H9 (cell line): ENCODE data around the gene UBASH3A. TPM values are rescaled to one million over a fixed set of nuclear protein-coding genes. Genes with fewer than 3 reads are reported as not detected.

Experiments used
- DNase-seq: peaks from one replicate; pipeline ENCODE4 v3.0.0-alpha.2; 2017
- H2AFZ ChIP-seq: one replicate; pipeline ENCODE4 v1.6.1; 2013; ENCODE audit warnings: mild to moderate bottlenecking, low read length, control low read depth, moderate library complexity
- H2AK5ac ChIP-seq: 2 replicates; pipeline ENCODE4 v1.6.1; 2013; ENCODE audit warnings: low read length, control low read depth, mixed read lengths; ENCODE audit not compliant: insufficient read length
- H2BK120ac ChIP-seq: one replicate; pipeline ENCODE4 v1.6.1; 2013; ENCODE audit warnings: low read depth, mild to moderate bottlenecking, low read length, control low read depth, inconsistent platforms; ENCODE audit not compliant: poor library complexity, severe bottlenecking
- H2BK12ac ChIP-seq: 2 replicates; pipeline ENCODE4 v1.6.1; 2013; ENCODE audit warnings: low read length, control low read depth, mixed read lengths, low read depth; ENCODE audit not compliant: insufficient read length
- H2BK15ac ChIP-seq: 2 replicates; pipeline ENCODE4 v1.6.1; 2013; ENCODE audit warnings: low read depth, low read length, control low read depth
- H2BK20ac ChIP-seq: one replicate; pipeline ENCODE4 v1.6.1; 2013; ENCODE audit warnings: low read depth, mild to moderate bottlenecking, low read length, control low read depth, inconsistent platforms; ENCODE audit not compliant: poor library complexity, severe bottlenecking
- H2BK5ac ChIP-seq: 2 replicates; pipeline ENCODE4 v1.6.1; 2013; ENCODE audit warnings: low read length, control low read depth, mixed read lengths; ENCODE audit not compliant: insufficient read length
- H3K14ac ChIP-seq: 2 replicates; pipeline ENCODE4 v1.6.1; 2013; ENCODE audit warnings: low read length, control low read depth; ENCODE audit not compliant: insufficient read depth
- H3K18ac ChIP-seq: 2 replicates; pipeline ENCODE4 v1.6.1; 2013; ENCODE audit warnings: low read depth, mild to moderate bottlenecking, mixed read lengths, low read length, control low read depth; ENCODE audit not compliant: insufficient read length
- H3K23ac ChIP-seq: 2 replicates; pipeline ENCODE4 v1.6.1; 2013; ENCODE audit warnings: low read length, control low read depth, mixed read lengths, low read depth; ENCODE audit not compliant: insufficient read length
- H3K23me2 ChIP-seq: 2 replicates; pipeline ENCODE4 v1.6.1; 2013; ENCODE audit warnings: low read depth, mild to moderate bottlenecking, mixed read lengths, low read length, control low read depth; ENCODE audit not compliant: insufficient read length, poor library complexity, severe bottlenecking
- H3K27ac ChIP-seq: 2 replicates; pipeline ENCODE4 v1.5.1; 2013; ENCODE audit warnings: low read length, control low read depth, mixed read lengths, low read depth; ENCODE audit not compliant: insufficient read length
- H3K27me3 ChIP-seq: 2 replicates; pipeline ENCODE4 v1.6.1; 2013; ENCODE audit warnings: low read length, control low read depth, inconsistent platforms; ENCODE audit not compliant: insufficient read depth
- H3K4ac ChIP-seq: 2 replicates; pipeline ENCODE4 v1.6.1; 2013; ENCODE audit warnings: low read depth, mild to moderate bottlenecking, control low read depth, inconsistent platforms, low read length, moderate library complexity
- H3K4me1 ChIP-seq: 2 replicates; pipeline ENCODE4 v1.6.1; 2013; ENCODE audit warnings: low read length, control low read depth, inconsistent platforms; ENCODE audit not compliant: insufficient read depth
- H3K4me2 ChIP-seq: 2 replicates; pipeline ENCODE4 v1.6.1; 2013; ENCODE audit warnings: low read length, control low read depth, mixed read lengths; ENCODE audit not compliant: insufficient read length, insufficient read depth
- H3K56ac ChIP-seq: 2 replicates; pipeline ENCODE4 v1.6.1; 2013; ENCODE audit warnings: low read depth, mild to moderate bottlenecking, mixed read lengths, low read length, control low read depth; ENCODE audit not compliant: insufficient read length
- H3K79me1 ChIP-seq: 2 replicates; pipeline ENCODE4 v1.6.1; 2013; ENCODE audit warnings: low read depth, mild to moderate bottlenecking, moderate library complexity, low read length, control low read depth, inconsistent platforms; ENCODE audit not compliant: insufficient read depth, poor library complexity, severe bottlenecking
- H3K79me2 ChIP-seq: 2 replicates; pipeline ENCODE4 v1.6.1; 2013; ENCODE audit warnings: low read length, control low read depth, inconsistent platforms; ENCODE audit not compliant: insufficient read depth
- H3K9ac ChIP-seq: 2 replicates; pipeline ENCODE4 v1.6.1; 2013; ENCODE audit warnings: low read length, control low read depth, mixed read lengths; ENCODE audit not compliant: insufficient read length; ENCODE audit errors: extremely low read depth
- H3K9me3 ChIP-seq: one replicate; pipeline ENCODE4 v1.6.1; 2013; ENCODE audit warnings: low read depth, low read length, inconsistent platforms; ENCODE audit not compliant: control insufficient read depth
- H3T11ph ChIP-seq: one replicate; pipeline ENCODE4 v1.6.1; 2013; ENCODE audit warnings: mild to moderate bottlenecking, low read length, control low read depth, inconsistent platforms
- H4K20me1 ChIP-seq: one replicate; pipeline ENCODE4 v1.6.1; 2013; ENCODE audit not compliant: control insufficient read depth, insufficient read length, insufficient read depth
- H4K5ac ChIP-seq: 2 replicates; pipeline ENCODE4 v1.6.1; 2013; ENCODE audit warnings: low read depth, mild to moderate bottlenecking, mixed read lengths, low read length, control low read depth; ENCODE audit not compliant: insufficient read length
- H4K8ac ChIP-seq: replicated peaks from 2 replicates; pipeline ENCODE4 v1.6.1; 2013; ENCODE audit warnings: low read length, control low read depth, mixed read lengths, low read depth; ENCODE audit not compliant: insufficient read length
- H4K91ac ChIP-seq: 2 replicates; pipeline ENCODE4 v1.6.1; 2013; ENCODE audit warnings: low read depth, mild to moderate bottlenecking, moderate library complexity, mixed read lengths, low read length, control low read depth; ENCODE audit not compliant: insufficient read length
- H3K27ac Mint-ChIP-seq, 3 experiments: 2 replicates in 2 of 3; 3 replicates in 1 of 3; pipeline ENCODE4 v1.8.0; 2020 to 2021; ENCODE audit warnings: mixed read lengths in 3 of 3, mild to moderate bottlenecking in 1 of 3, moderate library complexity in 1 of 3
- H3K27me3 Mint-ChIP-seq: 2 replicates; pipeline ENCODE4 v1.8.0; 2021; ENCODE audit warnings: low read depth, mild to moderate bottlenecking, moderate library complexity, mixed read lengths
- H3K36me3 Mint-ChIP-seq, 3 experiments: 2 replicates in 2 of 3; 3 replicates in 1 of 3; pipeline ENCODE4 v1.8.0; 2020 to 2021; ENCODE audit warnings: low read depth in 3 of 3, mixed read lengths in 3 of 3; ENCODE audit not compliant: insufficient read depth in 1 of 3
- H3K4me1 Mint-ChIP-seq, 2 experiments: 2 replicates each; pipeline ENCODE4 v1.8.0; 2020; ENCODE audit warnings: mixed read lengths in 2 of 2
- H3K4me3 Mint-ChIP-seq, 2 experiments: 2 replicates in 1 of 2; 3 replicates in 1 of 2; pipeline ENCODE4 v1.8.0; 2020 to 2021; ENCODE audit warnings: mild to moderate bottlenecking in 2 of 2, mixed read lengths in 2 of 2, moderate library complexity in 1 of 2
- H3K9me3 Mint-ChIP-seq, 2 experiments: 2 replicates in 1 of 2; 3 replicates in 1 of 2; pipeline ENCODE4 v1.8.0; 2020; ENCODE audit warnings: mild to moderate bottlenecking in 2 of 2, mixed read lengths in 2 of 2, moderate library complexity in 1 of 2
- CTCF ChIP-seq: fragments of 200-600 bp; sonication (generic); conservative IDR thresholded peaks from 3 replicates; pipeline ENCODE4 v1.8.0; 2021; ENCODE audit warnings: antibody characterized with exemption, mild to moderate bottlenecking
- WGBS: extraction: QIAGEN DNeasy Blood & Tissue Kit; methylation state at CpG from one replicate; pipeline ENCODE4 v1.1.7; 2013; ENCODE audit warnings: missing lambda C conversion rate, low lambda C conversion rate, mixed read lengths; ENCODE audit not compliant: insufficient read length; ENCODE audit errors: extremely low coverage; 5-methylcytosine and 5-hydroxymethylcytosine counted together
- total RNA-seq: library from RNA; stranded (reverse); gene quantifications from 2 replicates; pipeline ENCODE4 v1.2.1, GENCODE V29; 2021

Gene UBASH3A
- total RNA-seq, 1 experiment from 2014 or later, result not detected

GRCh38 chr21:42432695-42433094 lies 29.0 kb downstream of the UBASH3A start:
- Mint-ChIP-seq H3K9me3 (peaks cover 14 to 20% of the 10 kb centered on the region in 2 experiments), H3K4me1 (no peaks in the 10 kb centered on the region), H3K27ac (no peak overlapping the region), H3K4me3 (no peak overlapping the region), H3K27me3 (peaks cover 41% of the 10 kb centered on the region), H3K36me3 (no peaks in the 10 kb centered on the region)
- Histone ChIP-seq H2BK120ac (no peak overlapping the region), H3K79me1 (no peaks in the 10 kb centered on the region), H2AFZ (no peak overlapping the region), H4K20me1 (no peaks in the 10 kb centered on the region), H3K4me1 (no peaks in the 10 kb centered on the region), H2BK12ac (no peak overlapping the region), H3T11ph (no peak overlapping the region), H3K23ac (no peak overlapping the region), H3K4ac (no peak overlapping the region), H4K5ac (no peak overlapping the region), H3K23me2 (no peaks in the 10 kb centered on the region), H2BK15ac (no peak overlapping the region), H2AK5ac (no peak overlapping the region), H4K91ac (no peak overlapping the region), H3K9ac (no peak overlapping the region), H3K4me2 (no peak overlapping the region), H3K79me2 (no peaks in the 10 kb centered on the region), H3K27me3 (no peaks in the 10 kb centered on the region), H3K56ac (no peak overlapping the region), H3K18ac (no peak overlapping the region), H3K9me3 (no peaks in the 10 kb centered on the region), H4K8ac (no peak overlapping the region), H3K27ac (no peak overlapping the region), H2BK20ac (no peak overlapping the region), H2BK5ac (no peak overlapping the region), H3K14ac (no peak overlapping the region)
- DNase-seq, result no peak
- TF ChIP-seq CTCF, result no peak
- no CpG with 5 or more reads among the region's 1 CpG for WGBS
